WI38 (cell line): ENCODE data around the gene PXDN.

ENCODE experiments used
- H3K4me3 ChIP-seq: 2 replicates; pipeline ENCODE4 v1.5.1; 2011; ENCODE audit warnings: low read depth, mild to moderate bottlenecking, control low read depth, low read length
- TF ChIP-seq, protein P1 (sequence below): IDR thresholded peaks from 2 replicates; pipeline ENCODE4 v1.5.1; 2012; ENCODE audit warnings: low read depth, mild to moderate bottlenecking, control low read depth, low read length

PXDN gene

GRCh38 chr2:1741851-1742250 lies 2.5 kb downstream of the PXDN start:
- peak overlapping the region; percentile 76 for H3K4me3 ChIP-seq
- TF ChIP-seq, protein P1, sequence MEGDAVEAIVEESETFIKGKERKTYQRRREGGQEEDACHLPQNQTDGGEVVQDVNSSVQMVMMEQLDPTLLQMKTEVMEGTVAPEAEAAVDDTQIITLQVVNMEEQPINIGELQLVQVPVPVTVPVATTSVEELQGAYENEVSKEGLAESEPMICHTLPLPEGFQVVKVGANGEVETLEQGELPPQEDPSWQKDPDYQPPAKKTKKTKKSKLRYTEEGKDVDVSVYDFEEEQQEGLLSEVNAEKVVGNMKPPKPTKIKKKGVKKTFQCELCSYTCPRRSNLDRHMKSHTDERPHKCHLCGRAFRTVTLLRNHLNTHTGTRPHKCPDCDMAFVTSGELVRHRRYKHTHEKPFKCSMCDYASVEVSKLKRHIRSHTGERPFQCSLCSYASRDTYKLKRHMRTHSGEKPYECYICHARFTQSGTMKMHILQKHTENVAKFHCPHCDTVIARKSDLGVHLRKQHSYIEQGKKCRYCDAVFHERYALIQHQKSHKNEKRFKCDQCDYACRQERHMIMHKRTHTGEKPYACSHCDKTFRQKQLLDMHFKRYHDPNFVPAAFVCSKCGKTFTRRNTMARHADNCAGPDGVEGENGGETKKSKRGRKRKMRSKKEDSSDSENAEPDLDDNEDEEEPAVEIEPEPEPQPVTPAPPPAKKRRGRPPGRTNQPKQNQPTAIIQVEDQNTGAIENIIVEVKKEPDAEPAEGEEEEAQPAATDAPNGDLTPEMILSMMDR = no peak

- no peak overlapping the region for H3K4me3 ChIP-seq
- TF ChIP-seq, protein P1 = no peak
Observed at GRCh38 chr2:1740716-1741589, 3.4 kb downstream of the PXDN start.

- H3K4me3 ChIP-seq = 0 out of 2 replicates have a peak overlapping the region, but pooled peaks have one; percentile 10
Observed at GRCh38 chr2:1739961-1740715, 4.2 kb downstream of the PXDN start.

DNA sequence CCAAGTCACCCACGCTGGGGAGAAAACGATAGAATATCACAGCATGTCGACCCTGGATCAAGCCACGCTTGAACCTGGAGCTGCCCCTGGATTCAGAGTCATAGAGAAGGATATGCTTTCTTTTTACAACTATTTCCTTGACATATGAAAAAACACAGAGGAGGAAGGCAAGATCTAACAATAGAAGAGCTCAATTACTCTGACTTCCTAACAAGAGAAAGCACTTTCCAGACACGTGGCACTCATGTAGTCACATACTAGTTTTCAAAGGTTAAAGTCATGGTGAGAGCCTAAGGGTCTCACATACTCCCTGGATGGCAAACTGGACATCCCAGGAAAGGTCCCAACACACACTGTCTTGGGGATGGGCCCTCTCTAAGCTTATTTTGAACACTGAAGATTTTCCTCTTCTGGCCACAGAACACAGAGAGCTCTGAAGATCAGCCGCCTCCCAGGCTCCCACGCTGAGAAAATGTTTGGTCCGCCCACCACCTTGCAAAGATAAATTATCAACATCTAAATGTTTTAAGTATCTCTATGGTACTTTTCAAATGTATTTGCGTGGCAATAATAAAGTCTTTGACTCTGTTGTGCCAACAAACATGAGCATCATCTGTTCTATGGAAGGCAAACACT lies 4.9 kb downstream of the PXDN start:
- TF ChIP-seq, protein P1 = no peak
- no peak overlapping the region for H3K4me3 ChIP-seq

More at GRCh38 chr2:1739961-1740715, 4.2 kb downstream of the PXDN start:
- TF ChIP-seq, protein P1 = no peak

GRCh38 chr2:1738646-1739302 lies 5.5 kb downstream of the PXDN start:
- TF ChIP-seq, protein P1 = no peak

DNA sequence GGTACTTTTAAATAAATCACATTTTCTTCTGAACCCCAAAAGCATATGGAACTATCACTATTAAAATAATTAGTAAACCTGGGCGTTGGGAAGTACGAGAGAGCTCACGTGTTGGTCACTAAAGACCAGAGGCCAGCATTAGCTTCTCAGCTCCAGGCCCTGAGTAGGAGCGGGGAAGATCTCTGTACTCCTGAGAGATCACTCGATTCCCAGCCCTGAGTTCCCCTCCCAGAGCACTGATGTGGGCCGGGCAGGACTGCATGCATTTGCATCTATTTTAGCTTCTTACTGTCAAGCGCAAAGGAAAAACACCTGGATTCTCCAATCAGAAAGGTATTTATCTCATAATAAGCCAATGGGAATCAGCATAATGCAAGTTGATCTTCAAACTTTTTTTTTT lies 6.2 kb downstream of the PXDN start:
- TF ChIP-seq, protein P1 = no peak

More at GRCh38 chr2:1738646-1739302, 5.5 kb downstream of the PXDN start:
- no peak overlapping the region for H3K4me3 ChIP-seq

More for the DNA sequence above, 6.2 kb downstream of the PXDN start:
- H3K4me3 ChIP-seq = no peak overlapping the region
